ENCODE data around the gene GALNT18. TPM values are rescaled to one million over a fixed set of nuclear protein-coding genes. Genes with fewer than 3 reads are reported as not detected.

GALNT18 gene
- total and polyA plus RNA-seq, 4 donors: 17.7 to 109 (median 63.7) TPM

- H3K27ac ChIP-seq (ENCODE audit: low read depth in 1 of 2, low read length in 1 of 2): no peak overlapping the region
- peaks cover 0 to 18% (median 11%) of the 10 kb centered on the region in 5 donors for H3K4me1 ChIP-seq (ENCODE audit: control insufficient read depth in 5 of 5, insufficient read depth in 5 of 5, low read length in 5 of 5)
- no peaks in the 10 kb centered on the region for H3K36me3 ChIP-seq (ENCODE audit: control insufficient read depth in 4 of 4, insufficient read depth in 4 of 4, low read length in 4 of 4)
These were observed 33.6 kb downstream of the GALNT18 start for GRCh38 chr11:11588243-11588642.

GRCh38 chr11:11587122-11587521 is 34.7 kb downstream of the GALNT18 start:
- Histone ChIP-seq H3K27ac (ENCODE audit: low read depth in 1 of 2, low read length in 1 of 2) (no peak overlapping the region), H3K4me3 (no peak overlapping the region), H3K4me1 (ENCODE audit: control insufficient read depth in 5 of 5, insufficient read depth in 5 of 5, low read length in 5 of 5) (peaks cover 0 to 23% (median 18%) of the 10 kb centered on the region in 5 donors), H3K9ac (ENCODE audit: insufficient read depth in 1 of 2, low read length in 2 of 2) (no peak overlapping the region), H3K9me3 (ENCODE audit: control insufficient read depth in 4 of 4, insufficient read depth in 3 of 4, low read length in 3 of 4) (no peaks in the 10 kb centered on the region), H3K27me3 (ENCODE audit: control insufficient read depth in 3 of 3, insufficient read depth in 3 of 3, low read length in 2 of 3) (no peaks in the 10 kb centered on the region), H3K36me3 (ENCODE audit: control insufficient read depth in 4 of 4, insufficient read depth in 4 of 4, low read length in 4 of 4) (no peaks in the 10 kb centered on the region)
- DNase-seq (no peak), ATAC-seq (ENCODE audit: insufficient read depth, low FRiP score) (no peak)
- WGBS, 2 donors: 84 to 87% methylated on average over 4 of the region's 4 CpGs
- TF ChIP-seq CTCF (IDR thresholded peaks at IDR 0.05; ENCODE audit: control extremely low read depth, extremely low read depth): no peak

More at GRCh38 chr11:11588243-11588642, 33.6 kb downstream of the GALNT18 start:
- Histone ChIP-seq H3K9ac (ENCODE audit: insufficient read depth in 1 of 2, low read length in 2 of 2) (no peak overlapping the region), H3K9me3 (ENCODE audit: control insufficient read depth in 4 of 4, insufficient read depth in 3 of 4, low read length in 3 of 4) (no peaks in the 10 kb centered on the region), H3K4me3 (no peak overlapping the region), H3K27me3 (ENCODE audit: control insufficient read depth in 3 of 3, insufficient read depth in 3 of 3, low read length in 2 of 3) (no peaks in the 10 kb centered on the region)
- ATAC-seq (ENCODE audit: insufficient read depth, low FRiP score) (no peak), DNase-seq (no peak)
- no peak for TF ChIP-seq CTCF (IDR thresholded peaks at IDR 0.05; ENCODE audit: control extremely low read depth, extremely low read depth)
- 89 to 94% methylated on average over 2 of the region's 2 CpGs for WGBS, 2 donors

GRCh38 chr11:11586465-11586864 is 35.3 kb downstream of the GALNT18 start:
- Histone ChIP-seq H3K4me1 (ENCODE audit: control insufficient read depth in 5 of 5, insufficient read depth in 5 of 5, low read length in 5 of 5) (peaks cover 0 to 27% (median 18%) of the 10 kb centered on the region in 5 donors), H3K27ac (ENCODE audit: low read depth in 1 of 2, low read length in 1 of 2) (no peak overlapping the region), H3K9me3 (ENCODE audit: control insufficient read depth in 4 of 4, insufficient read depth in 3 of 4, low read length in 3 of 4) (no peaks in the 10 kb centered on the region), H3K27me3 (ENCODE audit: control insufficient read depth in 3 of 3, insufficient read depth in 3 of 3, low read length in 2 of 3) (no peaks in the 10 kb centered on the region), H3K36me3 (ENCODE audit: control insufficient read depth in 4 of 4, insufficient read depth in 4 of 4, low read length in 4 of 4) (no peaks in the 10 kb centered on the region), H3K4me3 (no peak overlapping the region), H3K9ac (ENCODE audit: insufficient read depth in 1 of 2, low read length in 2 of 2) (no peak overlapping the region)
- ATAC-seq (ENCODE audit: insufficient read depth, low FRiP score) (no peak), DNase-seq (no peak)
- WGBS, 2 donors: 91 to 92% methylated on average over 7 of the region's 7 CpGs
- TF ChIP-seq CTCF (IDR thresholded peaks at IDR 0.05; ENCODE audit: control extremely low read depth, extremely low read depth): no peak

GRCh38 chr11:11584937-11585336 is 36.9 kb downstream of the GALNT18 start:
- WGBS, 2 donors: 89 to 98% methylated on average over 1 of the region's 1 CpG
- no peak for TF ChIP-seq CTCF (IDR thresholded peaks at IDR 0.05; ENCODE audit: control extremely low read depth, extremely low read depth)
- peaks cover 0 to 33% (median 24%) of the 10 kb centered on the region in 5 donors for H3K4me1 ChIP-seq (ENCODE audit: control insufficient read depth in 5 of 5, insufficient read depth in 5 of 5, low read length in 5 of 5)
- H3K9ac ChIP-seq (ENCODE audit: insufficient read depth in 1 of 2, low read length in 2 of 2): no peak overlapping the region
- H3K27me3 ChIP-seq (ENCODE audit: control insufficient read depth in 3 of 3, insufficient read depth in 3 of 3, low read length in 2 of 3): no peaks in the 10 kb centered on the region
- ATAC-seq (ENCODE audit: insufficient read depth, low FRiP score) (no peak), DNase-seq (no peak)
- no peak overlapping the region for H3K27ac ChIP-seq (ENCODE audit: low read depth in 1 of 2, low read length in 1 of 2)
- no peak overlapping the region for H3K4me3 ChIP-seq
- no peaks in the 10 kb centered on the region for H3K36me3 ChIP-seq (ENCODE audit: control insufficient read depth in 4 of 4, insufficient read depth in 4 of 4, low read length in 4 of 4)
- no peaks in the 10 kb centered on the region for H3K9me3 ChIP-seq (ENCODE audit: control insufficient read depth in 4 of 4, insufficient read depth in 3 of 4, low read length in 3 of 4)
